HG03045 (cell line): ENCODE results near the gene EXTL1.

ENCODE experiments used
- ATAC-seq: cut with Tn5 transposase; IDR thresholded peaks from one replicate; pipeline ENCODE4 v1.9.1; 2021; ENCODE audit warnings: mild to moderate bottlenecking, moderate library complexity; ENCODE audit not compliant: unreplicated experiment

EXTL1 gene

DNA sequence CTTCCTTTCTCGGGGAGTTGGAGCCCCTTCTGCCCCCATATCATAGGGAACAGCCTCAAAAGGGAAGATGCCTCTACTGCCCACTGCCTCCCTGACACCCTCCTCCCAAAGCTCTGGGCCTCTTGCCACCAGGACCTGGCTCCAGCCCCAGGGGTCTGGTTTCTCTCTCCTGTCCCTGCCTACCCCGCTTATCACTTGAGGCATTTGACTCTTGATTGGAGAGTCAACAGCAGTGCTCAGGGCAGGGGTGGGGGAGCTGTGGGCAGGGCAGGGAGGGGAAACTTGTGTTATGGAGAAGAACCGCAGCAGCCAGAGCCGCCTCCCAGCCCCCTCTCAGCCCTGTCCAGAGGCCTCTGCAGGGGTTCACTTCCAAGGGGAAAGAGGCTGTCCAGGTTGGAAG is 45.3 kb downstream of the EXTL1 start:
- no peak for ATAC-seq

DNA sequence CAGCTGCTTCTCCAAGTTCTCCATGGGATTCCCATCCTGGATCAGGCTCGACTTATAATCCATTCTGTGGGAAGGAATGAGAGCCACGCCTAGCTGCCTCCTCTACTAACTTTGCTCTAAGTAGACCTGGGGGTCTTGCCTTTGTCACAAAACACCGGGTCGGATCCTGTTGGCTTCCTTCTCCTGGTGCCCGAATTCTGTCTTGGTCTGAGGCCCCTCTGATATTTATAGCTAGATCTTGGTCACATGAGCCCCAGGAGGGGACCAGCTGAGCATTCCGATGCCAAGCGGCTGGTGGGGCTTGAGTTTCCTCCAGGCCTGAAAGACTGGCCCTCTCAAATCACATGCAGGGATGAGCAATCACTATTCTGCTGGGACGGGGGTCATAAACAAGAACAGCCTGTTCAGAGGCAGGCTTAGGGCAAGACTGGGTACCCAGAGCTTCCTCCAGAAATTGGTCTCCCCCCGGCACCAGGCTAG is 45.9 kb downstream of the EXTL1 start, which contains the start of gene TRIM63:
Gene TRIM63, minus strand, starts transcription at position 199 of the 480 bp plus-strand sequence. Its CDS starts 136 bp downstream, at position 63.
- no peak for ATAC-seq

DNA sequence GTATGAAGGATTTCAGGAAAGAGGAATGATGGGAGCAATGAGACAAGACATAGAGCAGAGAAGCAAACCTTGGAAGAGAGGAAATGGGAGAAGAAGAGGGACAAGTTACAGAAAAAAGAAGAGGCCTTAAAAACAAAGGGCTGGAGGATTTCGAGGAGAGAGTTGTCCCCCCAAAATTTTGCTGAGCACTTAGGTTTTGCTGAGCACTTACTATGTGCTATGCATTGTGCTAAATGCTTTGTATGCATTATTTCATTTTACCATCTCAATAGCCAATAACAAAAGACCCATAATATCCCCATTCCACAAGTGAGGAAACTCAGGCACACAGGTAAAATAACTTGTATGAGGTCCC is 48.3 kb downstream of the EXTL1 start:
- no peak for ATAC-seq

DNA sequence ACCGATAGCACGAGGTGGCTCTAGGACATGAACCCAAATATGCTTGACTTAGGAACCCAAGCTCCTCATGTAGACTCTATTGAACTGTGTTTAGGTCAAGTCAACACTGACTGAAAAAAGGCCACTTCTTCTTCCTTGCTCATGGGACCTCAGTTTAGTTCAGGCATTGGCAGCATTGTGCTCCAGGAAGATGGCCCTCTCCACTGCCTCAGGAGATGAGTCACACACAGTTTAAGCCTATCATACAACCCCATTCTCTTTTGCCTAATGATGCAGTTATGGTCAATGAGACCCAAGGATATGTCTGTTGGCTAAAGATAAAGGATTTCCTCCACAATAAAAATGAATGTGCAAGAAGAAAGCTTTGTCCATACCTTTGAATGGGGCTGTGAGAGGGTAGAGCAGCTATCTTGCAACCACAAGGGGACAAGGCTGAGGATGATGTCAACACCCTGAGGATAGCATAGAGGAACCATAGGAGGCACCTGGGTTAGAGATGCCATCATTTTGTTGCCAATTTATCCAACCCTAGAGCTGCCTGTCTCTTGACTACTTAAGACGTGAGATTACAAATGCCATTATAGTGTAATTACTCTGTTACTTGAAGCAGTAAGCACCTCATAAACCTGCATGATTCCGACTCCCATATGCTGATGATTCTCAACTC is 48.9 kb downstream of the EXTL1 start:
- ATAC-seq, result no peak

DNA sequence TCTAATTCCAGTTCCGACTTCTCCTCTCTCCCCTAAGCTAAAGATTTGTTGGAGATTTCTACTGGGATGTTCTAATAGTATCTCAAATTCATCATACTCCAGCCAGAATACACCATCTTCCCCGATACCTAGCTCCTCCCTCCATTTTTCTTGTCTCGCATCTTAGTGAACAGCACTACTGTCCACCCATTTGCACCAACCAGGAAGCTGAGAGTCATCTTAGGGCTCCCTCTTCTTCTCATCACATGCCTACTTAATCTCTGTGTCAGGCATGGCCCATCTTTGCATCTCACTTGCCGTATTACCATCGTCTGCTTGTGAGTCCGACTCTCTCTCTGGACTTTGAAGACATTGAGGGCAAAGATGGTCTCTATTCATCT is 49.4 kb downstream of the EXTL1 start:
- ATAC-seq, result no peak

DNA sequence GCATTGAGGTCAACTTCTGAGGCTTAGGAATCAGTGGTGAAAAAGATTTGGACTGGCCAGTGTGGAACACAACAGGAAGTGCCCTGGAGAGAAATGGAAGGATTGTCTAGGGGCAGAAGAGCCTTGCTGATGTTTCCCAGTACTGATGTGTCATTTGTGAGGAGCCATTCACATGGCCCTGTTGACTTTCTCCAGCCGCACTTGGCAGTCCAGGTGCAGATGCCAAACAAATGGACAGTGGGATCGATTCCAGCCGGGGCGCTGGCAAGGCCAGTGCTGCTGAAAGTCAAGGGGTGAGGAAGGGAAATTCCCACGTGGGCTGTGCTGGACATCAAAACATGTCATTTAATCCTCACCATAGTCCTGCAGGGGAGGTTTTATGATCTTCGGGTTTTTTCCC is 50.7 kb downstream of the EXTL1 start:
- ATAC-seq, result no peak

DNA sequence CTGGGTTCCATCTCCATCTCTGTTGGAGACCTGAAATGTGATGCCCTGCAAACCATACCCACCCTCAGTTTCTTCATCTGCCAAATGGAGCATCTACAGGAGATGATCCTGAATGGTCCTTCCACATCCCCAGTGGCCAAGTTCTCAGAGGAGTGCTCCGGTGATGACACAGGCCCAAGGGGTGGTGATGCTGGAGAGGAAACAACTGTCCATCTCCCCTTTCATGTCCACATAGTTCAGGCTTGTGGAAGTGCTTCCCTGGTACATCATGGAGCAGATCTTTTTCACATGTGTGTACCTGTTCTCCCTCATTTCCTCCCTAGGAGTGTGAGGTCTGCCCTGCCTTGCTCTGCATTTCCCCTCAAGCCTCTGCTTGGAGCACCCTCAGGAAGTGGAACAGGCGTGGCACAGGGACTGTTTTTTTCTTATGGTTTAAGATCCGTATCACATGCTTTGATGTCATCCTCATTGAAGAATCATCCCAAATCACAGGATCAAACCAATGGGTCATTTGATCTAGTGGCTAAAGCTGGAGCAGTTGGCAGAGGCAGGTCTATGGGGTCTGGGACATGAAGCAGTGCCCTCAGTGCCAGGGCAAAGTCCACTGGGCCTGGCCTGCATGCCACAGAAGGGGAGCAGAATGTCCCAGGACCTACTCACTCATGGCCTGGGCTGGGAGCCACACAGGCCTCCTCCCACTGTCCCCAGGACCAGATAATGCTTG is 54.0 kb downstream of the EXTL1 start:
- ATAC-seq, result no peak

DNA sequence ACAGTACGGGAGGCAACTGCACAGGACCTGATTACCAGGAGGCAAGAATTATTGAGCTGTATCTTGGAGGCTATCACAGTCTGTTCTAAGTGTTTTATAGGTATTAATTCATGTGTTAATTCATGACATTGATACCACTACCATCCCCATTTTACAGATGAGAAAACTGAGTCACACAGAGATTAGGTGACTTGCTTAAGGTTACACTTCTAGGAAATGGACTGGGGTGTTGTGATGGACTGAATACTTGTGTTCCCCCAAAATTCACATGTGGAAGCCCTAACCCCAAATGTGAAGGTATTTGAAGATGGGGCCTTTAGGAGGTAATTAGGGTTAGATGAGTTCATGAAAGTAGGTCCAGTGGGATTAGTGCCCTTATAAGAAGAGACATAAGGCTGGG is 55.9 kb downstream of the EXTL1 start:
- ATAC-seq, result no peak

DNA sequence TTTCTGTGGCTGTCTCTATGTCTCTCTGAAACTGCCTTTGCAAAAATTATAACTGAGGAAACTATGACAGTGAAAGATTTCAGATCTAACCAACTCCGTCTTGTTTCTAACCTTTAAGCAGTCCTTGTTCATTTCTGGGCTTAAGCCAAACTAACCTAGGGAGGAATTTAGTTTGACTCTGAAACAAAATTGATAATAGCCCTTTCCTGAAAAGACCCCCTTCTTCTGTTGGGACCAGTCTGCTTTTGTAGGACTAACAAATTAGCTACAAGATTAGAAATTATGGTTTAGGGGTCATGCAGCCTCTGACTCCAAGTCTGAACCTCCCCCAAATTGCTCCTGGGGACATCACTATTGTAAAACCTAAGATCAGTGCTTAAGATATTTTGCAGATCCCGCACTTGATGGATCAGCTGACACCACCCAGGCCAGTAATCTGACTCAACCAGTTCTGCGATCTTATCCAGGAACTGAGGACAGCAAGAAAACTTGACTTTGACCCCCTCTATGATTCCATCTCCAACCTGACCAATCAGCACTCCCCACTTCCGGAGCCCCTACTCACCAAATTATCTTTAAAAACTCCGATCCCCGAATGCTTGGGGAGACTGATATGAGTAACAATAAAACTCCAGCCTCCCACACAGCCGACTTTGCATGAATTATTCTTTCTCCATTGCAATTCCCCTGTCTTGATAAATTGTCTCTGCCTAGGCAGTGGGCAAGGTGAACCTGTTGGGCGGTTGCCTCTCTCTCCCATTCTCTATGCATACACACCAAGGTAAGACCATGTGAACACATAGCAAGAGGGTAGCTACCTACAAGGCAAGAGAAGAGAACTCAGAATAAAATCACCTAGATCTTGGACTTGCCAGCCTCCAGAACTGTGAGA is 57.0 kb downstream of the EXTL1 start:
- no peak for ATAC-seq

DNA sequence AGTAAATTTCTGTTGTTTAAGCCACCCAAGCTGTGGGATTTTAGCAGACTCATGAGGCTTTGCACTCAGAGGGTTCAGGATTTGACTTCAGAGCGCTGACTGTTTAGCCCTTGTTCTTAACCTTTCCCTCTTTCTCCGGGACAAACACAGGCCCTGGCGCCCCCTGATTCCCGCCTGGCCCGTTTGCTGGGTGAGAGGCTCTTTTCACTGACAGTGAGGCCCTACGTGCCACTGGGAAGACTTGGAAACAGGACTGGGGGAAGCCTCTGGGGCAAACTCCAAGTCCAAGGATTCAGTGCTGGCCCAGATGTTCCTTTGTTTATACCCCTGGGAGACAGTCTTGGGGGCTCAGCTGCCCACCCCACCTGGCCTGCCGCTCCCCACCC is 57.6 kb downstream of the EXTL1 start:
- no peak for ATAC-seq

DNA sequence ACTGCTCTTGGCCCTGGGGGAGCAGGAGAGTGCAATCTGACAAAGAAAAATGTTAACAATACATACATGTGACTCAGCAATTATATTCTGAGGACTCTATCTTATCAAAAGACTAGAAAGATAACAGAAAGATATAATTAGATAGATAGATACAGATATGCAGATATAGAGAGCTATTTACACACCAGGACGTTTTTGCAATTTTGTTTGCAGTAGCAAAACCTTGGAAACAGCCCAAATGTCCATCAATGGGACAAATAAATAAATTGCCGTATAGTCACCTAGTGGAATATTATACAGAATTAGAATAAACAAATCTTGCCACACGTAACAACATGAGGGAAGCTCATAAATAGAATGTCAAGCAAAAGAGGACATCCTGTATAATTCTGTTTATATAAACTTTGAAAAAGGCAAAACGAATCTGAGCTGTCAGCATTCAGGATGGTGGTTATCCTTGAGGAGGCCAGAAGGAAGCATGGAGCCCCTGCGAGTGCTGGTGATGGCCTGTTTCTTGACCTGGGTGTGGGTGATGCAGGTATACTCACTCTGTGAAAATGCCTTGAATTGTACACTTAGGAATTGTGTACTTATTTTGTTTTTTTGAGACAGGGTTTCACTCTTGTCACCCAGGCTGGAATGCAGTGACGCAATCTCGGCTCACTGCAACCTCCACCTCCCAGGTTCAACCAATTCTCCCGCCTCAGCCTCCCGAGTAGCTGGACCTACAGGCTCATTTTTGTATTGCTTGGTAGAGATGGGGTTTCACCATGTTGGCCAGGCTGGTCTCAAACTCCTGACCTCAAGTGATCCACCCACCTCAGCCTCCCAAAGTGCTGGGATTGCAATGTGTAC is 58.6 kb downstream of the EXTL1 start:
- ATAC-seq, result no peak

DNA sequence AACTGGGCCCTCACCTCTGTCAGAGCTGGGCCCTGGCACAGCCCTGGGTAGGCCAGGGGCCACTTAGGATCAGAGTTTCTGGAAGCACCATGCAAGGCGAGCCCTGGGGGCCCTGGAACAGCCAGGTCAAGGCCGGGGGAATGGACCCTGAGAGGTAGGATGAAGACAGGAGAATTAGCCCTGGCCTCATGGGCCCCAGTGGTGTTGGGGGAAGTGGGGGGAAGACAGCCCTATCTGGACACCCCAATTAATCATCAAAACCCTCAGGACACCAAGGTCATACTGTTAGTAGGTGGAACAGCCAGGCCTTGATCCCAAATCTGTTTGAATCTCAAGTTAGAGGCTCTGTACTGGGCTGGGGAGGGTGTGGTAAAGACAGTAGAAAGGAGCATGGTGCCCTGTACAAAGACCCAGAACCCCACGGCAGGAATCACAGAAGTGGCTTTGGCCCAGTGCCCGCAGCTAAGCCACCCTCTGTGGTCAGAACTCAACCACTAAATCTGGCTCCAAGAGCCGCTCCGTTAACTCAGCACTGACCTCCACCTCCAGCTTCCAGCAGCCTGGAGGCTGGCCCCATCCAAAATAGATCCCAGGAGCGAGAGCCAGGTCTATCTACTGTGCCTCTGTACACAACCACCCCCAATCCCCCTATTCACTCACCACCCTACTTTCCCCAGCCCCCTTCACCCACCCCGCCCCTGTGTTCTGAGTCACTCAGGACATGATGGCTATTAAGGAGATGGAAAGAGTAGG is 59.9 kb downstream of the EXTL1 start:
- ATAC-seq, result no peak

DNA sequence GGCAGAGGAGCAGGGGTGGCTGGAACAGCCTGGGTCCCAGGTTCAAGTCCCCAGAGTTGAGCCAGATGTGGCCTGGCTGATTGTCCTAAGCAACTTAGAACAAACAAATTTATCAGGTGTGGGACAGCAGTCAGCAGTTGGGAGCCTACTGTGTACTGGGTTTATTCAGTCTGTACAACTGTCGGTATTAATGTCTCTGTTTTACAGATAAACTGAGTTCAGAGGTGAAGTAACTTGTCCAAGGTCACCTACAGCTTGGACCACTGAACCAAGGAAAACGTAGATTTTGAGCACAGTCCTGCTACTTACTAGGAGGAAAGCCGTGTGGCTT is 60.4 kb downstream of the EXTL1 start:
- no peak for ATAC-seq

DNA sequence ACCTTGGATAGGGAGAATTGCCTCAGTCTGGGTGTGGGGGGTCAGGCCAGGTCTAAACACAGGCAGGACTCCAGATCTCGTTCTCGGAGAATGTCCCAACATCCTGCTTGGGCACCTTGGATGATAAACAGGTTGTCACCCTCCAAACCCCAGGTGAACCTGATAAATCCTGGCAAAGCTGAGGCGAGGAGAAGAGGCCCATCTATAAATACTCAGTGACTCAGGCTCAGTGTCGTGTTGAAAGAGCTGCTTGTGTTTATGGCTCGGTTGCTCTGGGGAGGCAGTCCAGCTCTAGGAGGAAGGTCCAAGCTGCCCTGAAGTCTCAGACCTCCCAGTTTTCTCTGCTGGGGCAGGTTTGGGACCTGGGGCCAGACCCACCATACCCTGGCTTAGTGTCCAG is 61.6 kb downstream of the EXTL1 start:
- no peak for ATAC-seq

DNA sequence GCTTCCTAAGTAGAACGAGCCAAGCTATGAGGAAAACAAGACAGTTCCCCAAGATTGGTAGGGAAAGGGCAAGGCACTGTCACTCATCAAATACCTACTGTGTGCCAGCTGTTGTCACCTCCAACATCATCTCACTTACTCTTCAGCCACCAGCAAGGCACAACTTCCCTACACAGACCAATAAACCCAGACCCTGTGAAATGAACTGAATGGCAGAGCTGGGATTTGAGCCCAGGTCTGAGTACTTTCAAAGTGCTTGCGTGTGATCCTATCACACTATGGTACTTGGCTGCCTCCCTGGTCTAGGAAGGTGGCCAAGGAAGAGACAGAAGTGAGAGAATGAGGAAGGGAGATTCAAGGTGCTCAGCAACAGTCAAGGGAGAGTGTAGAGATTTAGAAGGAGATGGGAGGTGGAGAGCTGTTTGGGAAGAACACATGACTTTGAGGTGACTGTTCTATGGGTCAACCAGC is 62.6 kb downstream of the EXTL1 start:
- ATAC-seq, result no peak

DNA sequence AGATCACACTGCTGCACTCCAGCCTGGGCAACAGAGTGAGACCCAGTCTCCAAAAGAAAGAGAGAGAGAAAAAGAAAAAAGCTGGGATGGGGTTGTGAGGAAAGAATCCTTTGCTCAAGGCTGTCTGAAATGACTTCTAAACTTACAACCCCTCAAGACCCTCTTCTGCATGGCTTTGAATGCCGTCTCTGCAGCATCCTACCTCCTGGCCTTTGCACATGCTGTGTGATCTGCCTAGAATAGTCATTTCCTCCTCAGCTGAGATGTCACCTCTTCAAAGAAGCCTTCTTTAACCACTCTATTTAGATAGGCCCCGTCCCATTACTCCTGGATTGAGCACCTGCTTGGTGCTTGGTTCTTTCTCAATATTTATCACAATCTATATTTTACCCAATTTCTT is 63.3 kb downstream of the EXTL1 start:
- no peak for ATAC-seq
